Endothelial cell of umbilical vein (primary cell): ENCODE results near the gene SDK2. TPM values are rescaled to one million over a fixed set of nuclear protein-coding genes. Genes with fewer than 3 reads are reported as not detected.

Experiments
- BruUV-seq: library from RNA; stranded (reverse); fragments of 400-500 nt; replicated peaks from 2 replicates; lab custom pipeline; 2021; lab: Mats Ljungman, UMichigan
- CTCF ChIA-PET: fragments of 300-600, 350-600 bp; sonication (Branson Sonifier 250); formaldehyde crosslinking; loops from one replicate; lab custom pipeline; 2021; ENCODE audit warnings: antibody characterized with exemption, inconsistent platforms; lab: Charles Lee
- POLR2A ChIA-PET: fragments of 300-600, 350-600 bp; sonication (Branson Sonifier 250); formaldehyde crosslinking; loops from one replicate; lab custom pipeline; 2021; ENCODE audit warnings: antibody characterized with exemption, inconsistent platforms; lab: Charles Lee
- DNase-seq: peaks from one replicate; pipeline ENCODE4 v3.0.0-alpha.2; 2011; ENCODE audit warnings: low read depth, low spot score
- FAIRE-seq: peaks from 2 replicates; lab custom pipeline; 2011; peaks lifted over from hg19 to GRCh38; lab: Jason Lieb, UNC
- H2AFZ ChIP-seq: 2 replicates; pipeline ENCODE4 v1.6.0; 2012; ENCODE audit warnings: low read depth, low read length, control low read depth, inconsistent platforms
- H3K27ac ChIP-seq: 2 replicates; pipeline ENCODE4 v1.5.1; 2011; ENCODE audit warnings: low read depth, mild to moderate bottlenecking, control low read depth, low read length, moderate library complexity; ENCODE audit not compliant: insufficient read depth
- H3K27me3 ChIP-seq, 2 experiments: 2 replicates each; pipeline versions ENCODE4 v1.6.0 to v1.6.1; 2011; ENCODE audit warnings: low read length in 2 of 2, mixed read lengths in 1 of 2; ENCODE audit not compliant: control insufficient read depth in 2 of 2, insufficient read depth in 2 of 2
- H3K36me3 ChIP-seq, 2 experiments: 2 replicates in 1 of 2; 3 replicates in 1 of 2; pipeline ENCODE4 v1.5.1; 2011; ENCODE audit warnings: low read length in 2 of 2, mild to moderate bottlenecking in 1 of 2, moderate library complexity in 1 of 2; ENCODE audit not compliant: control insufficient read depth in 2 of 2, insufficient read depth in 2 of 2; ENCODE audit errors: extremely low read depth in 1 of 2
- H3K4me1 ChIP-seq: 3 replicates; pipeline ENCODE4 v1.5.1; 2011; ENCODE audit warnings: mild to moderate bottlenecking, low read length; ENCODE audit not compliant: control insufficient read depth, insufficient read depth; ENCODE audit errors: extremely low read depth
- H3K4me2 ChIP-seq: 2 replicates; pipeline ENCODE4 v1.6.1; 2011; ENCODE audit warnings: low read length, control low read depth, mixed read lengths; ENCODE audit not compliant: insufficient read depth
- H3K4me3 ChIP-seq, 3 experiments: fragments of 200-600 bp in 1 of 3; sonication (generic), shearing (Covaris generic) in 1 of 3; replicated peaks in 1 of 3; 2 replicates each; pipeline ENCODE4 v1.5.1; 2011 to 2016; ENCODE audit warnings: control low read depth in 3 of 3, low read length in 3 of 3, mild to moderate bottlenecking in 2 of 3, inconsistent platforms in 1 of 3, low read depth in 1 of 3, moderate library complexity in 1 of 3; ENCODE audit not compliant: insufficient read depth in 1 of 3
- H3K79me2 ChIP-seq: 2 replicates; pipeline ENCODE4 v1.6.0; 2012; ENCODE audit warnings: low read length, inconsistent platforms; ENCODE audit not compliant: control insufficient read depth, insufficient read depth
- H3K9ac ChIP-seq: replicated peaks from 2 replicates; pipeline ENCODE3; 2011; ENCODE audit warnings: low read length, control low read depth; ENCODE audit not compliant: insufficient read depth; ENCODE audit errors: extremely low read depth
- H3K9me1 ChIP-seq: replicated peaks from 3 replicates; pipeline ENCODE4 v1.6.0; 2011; ENCODE audit warnings: mild to moderate bottlenecking, low read length; ENCODE audit not compliant: control insufficient read depth, insufficient read depth; ENCODE audit errors: extremely low read depth
- H3K9me3 ChIP-seq: replicated peaks from 2 replicates; pipeline ENCODE4 v1.5.1; 2012; ENCODE audit warnings: low read length, inconsistent platforms; ENCODE audit not compliant: control insufficient read depth, insufficient read depth
- H4K20me1 ChIP-seq: replicated peaks from 2 replicates; pipeline ENCODE3; 2011; ENCODE audit warnings: mild to moderate bottlenecking, low read length; ENCODE audit not compliant: control insufficient read depth, insufficient read depth; ENCODE audit errors: extremely low read depth
- CTCF ChIP-seq, 2 donors: IDR thresholded peaks; 1 replicate in 1 of 2; 2 replicates in 1 of 2; pipeline ENCODE4 v1.5.1; 2011; ENCODE audit warnings: low read length in 2 of 2, mild to moderate bottlenecking in 2 of 2, moderate library complexity in 2 of 2, control low read depth in 1 of 2, inconsistent platforms in 1 of 2, low read depth in 1 of 2; ENCODE audit not compliant: insufficient read depth in 1 of 2; ENCODE audit errors: extremely low read depth in 1 of 2
- EZH2 ChIP-seq: IDR thresholded peaks from 2 replicates; pipeline ENCODE4 v1.6.1; 2012; ENCODE audit warnings: borderline replicate concordance, low read depth, mild to moderate bottlenecking, moderate library complexity, low read length, inconsistent platforms; ENCODE audit not compliant: severe bottlenecking
- FOS ChIP-seq: IDR thresholded peaks from 2 replicates; pipeline ENCODE4 v1.6.1; 2011; ENCODE audit warnings: mild to moderate bottlenecking, low read length, moderate library complexity, borderline replicate concordance; ENCODE audit not compliant: insufficient read depth
- GATA2 ChIP-seq: IDR thresholded peaks from 2 replicates; pipeline ENCODE4 v1.7.0; 2011; ENCODE audit warnings: low read depth, mild to moderate bottlenecking, moderate library complexity, mixed read lengths, low read length; ENCODE audit not compliant: insufficient read length, insufficient read depth
- JUN ChIP-seq: IDR thresholded peaks from 2 replicates; pipeline ENCODE4 v1.6.1; 2011; ENCODE audit warnings: borderline replicate concordance, low read depth; ENCODE audit not compliant: insufficient read length, insufficient read depth
- MAX ChIP-seq: IDR thresholded peaks from 2 replicates; pipeline ENCODE4 v1.6.1; 2011; ENCODE audit not compliant: insufficient read depth, insufficient read length
- MYC ChIP-seq: IDR thresholded peaks from one replicate; pipeline ENCODE4 v1.6.1; 2011; ENCODE audit warnings: mild to moderate bottlenecking, low read depth, low read length
- POLR2A ChIP-seq: IDR thresholded peaks from 2 replicates; pipeline ENCODE4 v1.6.1; 2012; ENCODE audit warnings: low read depth, mild to moderate bottlenecking, control low read depth, low read length
- POLR2AphosphoS5 ChIP-seq: IDR thresholded peaks from 2 replicates; pipeline ENCODE4 v1.6.1; 2012; ENCODE audit warnings: low read depth, mild to moderate bottlenecking, control low read depth, low read length, moderate library complexity; ENCODE audit not compliant: insufficient read depth
- dilution Hi-C: fragments of 300-500 bp; cut with MboI; formaldehyde crosslinking; loops from one replicate; pipeline ENCODE4 v1.15.0; 2019; ENCODE audit warnings: low sequenced_read_pairs; ENCODE audit not compliant: extremely low pct_ligation_motif_present
- intact Hi-C: fragments of 100-400 bp; cut with micrococcal nuclease; formaldehyde crosslinking; loops from one replicate; pipeline ENCODE4 v1.10.0; 2022
- polyA plus RNA-seq, 4 experiments: library from polyadenylated mRNA; depleted of rRNA in 3 of 4; stranded (reverse) in 3 of 4; unstranded in 1 of 4; fragments of >200 nt; gene quantifications; 2 replicates each; pipeline versions ENCODE4 v1.2.1 to v1.2.3, GENCODE V29; 2011 to 2012; ENCODE audit warnings: missing spikeins in 1 of 4
- total RNA-seq: library from RNA; stranded (reverse); gene quantifications from 2 replicates; pipeline ENCODE4 v1.2.3, GENCODE V29; 2021

SDK2 gene
- total and polyA plus RNA-seq, 2 donors (not counting 3 experiments of a cell fraction or from before 2014, with no cell fraction given) = not detected

GRCh38 chr17:73628642-73629552 is 15.3 kb downstream of the SDK2 start:
- H3K4me3 ChIP-seq = no peak overlapping the region
- no TSS peak for BruUV-seq
- no peaks in the 10 kb centered on the region for H4K20me1 ChIP-seq
- H3K9ac ChIP-seq = no peak overlapping the region
- H3K79me2 ChIP-seq = no peaks in the 10 kb centered on the region
- H3K4me1 ChIP-seq = no peaks in the 10 kb centered on the region
- no peak for TF ChIP-seq JUN
- TF ChIP-seq MYC = no peak
- TF ChIP-seq FOS = no peak
- no peak for TF ChIP-seq GATA2
- no peak for TF ChIP-seq CTCF (IDR thresholded peaks at IDR 0.05; ENCODE audit: extremely low read depth in 1 of 2, insufficient read depth in 1 of 2, low read depth in 1 of 2, low read length in 2 of 2)
- TF ChIP-seq POLR2AphosphoS5 = no peak
- no peak for TF ChIP-seq EZH2
- TF ChIP-seq MAX = no peak
- TF ChIP-seq POLR2A = no peak
- no peaks in the 10 kb centered on the region for H3K36me3 ChIP-seq
- H3K4me2 ChIP-seq = no peak overlapping the region
- POLR2A ChIA-PET = no interaction called here
- DNase-seq = no peak
- intact Hi-C loops (no loop called here), dilution Hi-C loops (no loop called here)
- H3K9me1 ChIP-seq = no peaks in the 10 kb centered on the region
- FAIRE-seq = no peak
- no peaks in the 10 kb centered on the region for H3K27me3 ChIP-seq
- H3K27ac ChIP-seq = no peak overlapping the region
- no peak overlapping the region for H2AFZ ChIP-seq
- CTCF ChIA-PET = no interaction called here
- peaks cover 1% of the 10 kb centered on the region for H3K9me3 ChIP-seq
